GM19239 (cell line): ENCODE data around the gene GAK.

Experiments
- DNase-seq: peaks from one replicate; pipeline ENCODE4 v3.0.0; 2011; ENCODE audit warnings: low spot score; ENCODE audit not compliant: insufficient read length
- FAIRE-seq: peaks from 2 replicates; lab custom pipeline; 2011; peaks lifted over from hg19 to GRCh38; lab: Jason Lieb, UNC

GAK gene

DNA sequence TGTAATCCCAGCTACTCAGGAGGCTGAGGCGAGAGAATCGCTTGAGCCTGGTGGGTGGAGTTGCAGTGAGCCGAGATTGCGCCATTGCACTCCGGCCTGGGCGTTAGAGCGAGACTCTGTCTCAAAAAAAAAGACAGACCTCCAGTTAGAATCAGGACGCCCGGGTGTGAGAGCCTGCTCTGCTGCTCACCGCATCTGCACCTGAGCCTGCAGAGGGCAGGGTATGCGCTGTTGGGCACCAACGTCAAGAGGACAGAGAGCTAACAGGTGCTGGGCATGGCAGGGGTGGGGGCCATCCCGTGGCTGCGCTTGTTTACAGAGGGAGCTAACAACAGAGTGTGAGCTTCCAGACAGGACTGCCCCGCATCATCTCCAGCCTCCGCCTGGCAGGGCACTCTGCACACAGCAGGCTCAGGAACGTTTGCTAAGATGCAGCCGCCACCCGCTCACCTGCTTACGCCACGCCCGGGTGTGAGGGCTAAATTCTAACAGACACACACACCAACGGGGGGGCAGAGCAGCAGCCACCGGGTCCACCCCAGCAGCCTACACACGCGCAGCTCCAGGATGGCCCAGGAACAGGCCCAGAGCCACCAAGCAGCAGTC, 56.2 kb downstream of the GAK start:
- no peak for DNase-seq
- no peak for FAIRE-seq

- FAIRE-seq (no peak), DNase-seq (no peak)
Observed at GRCh38 chr4:874971-875817, 56.9 kb downstream of the GAK start.

- no peak for DNase-seq
- no peak for FAIRE-seq
Observed at GRCh38 chr4:874056-874455, 58.1 kb downstream of the GAK start.

GRCh38 chr4:872241-872981, 59.7 kb downstream of the GAK start:
- FAIRE-seq, result no peak
- no peak for DNase-seq

GRCh38 chr4:871484-871883, 60.6 kb downstream of the GAK start:
- no peak for FAIRE-seq
- DNase-seq, result no peak

GRCh38 chr4:870951-871350, 61.2 kb downstream of the GAK start:
- FAIRE-seq, result no peak
- DNase-seq, result no peak

DNA sequence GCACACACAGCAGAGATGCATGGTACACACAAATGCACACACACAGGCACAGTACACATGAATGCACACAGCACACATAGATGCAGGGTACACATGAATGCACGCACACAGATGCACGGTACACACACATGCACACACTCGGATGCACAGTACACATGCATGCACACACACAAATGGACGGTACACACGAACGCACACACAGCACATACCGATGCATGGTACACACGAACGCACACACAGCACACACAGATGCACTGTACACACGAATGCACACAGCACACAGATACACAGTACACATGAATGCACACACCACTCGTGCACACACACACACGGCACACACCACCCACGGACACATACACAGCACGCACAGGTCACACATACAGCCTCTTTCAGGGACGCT, 62.3 kb downstream of the GAK start:
- FAIRE-seq, result no peak
- DNase-seq, result no peak

DNA sequence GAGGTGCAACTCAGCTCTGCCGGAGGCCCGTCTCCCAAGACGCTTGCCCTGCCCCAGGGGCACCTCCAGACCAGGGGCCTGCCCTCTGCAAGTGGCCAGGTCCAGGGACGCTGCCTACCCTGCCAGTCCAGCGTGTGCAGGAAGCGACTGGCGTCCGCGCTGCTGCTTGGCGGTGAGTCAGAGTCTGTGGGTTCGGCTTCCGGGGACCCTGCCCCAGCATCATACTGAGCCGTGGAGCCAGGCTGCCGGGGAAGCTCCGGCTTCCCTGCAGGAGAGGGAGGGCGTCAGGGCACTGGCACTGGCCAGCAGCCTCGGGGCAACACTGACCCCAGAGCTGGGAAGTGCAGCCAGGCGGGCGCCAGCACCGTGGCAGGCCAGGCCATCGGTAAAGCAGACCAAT, 63.7 kb downstream of the GAK start:
- FAIRE-seq (no peak), DNase-seq (no peak)

DNA sequence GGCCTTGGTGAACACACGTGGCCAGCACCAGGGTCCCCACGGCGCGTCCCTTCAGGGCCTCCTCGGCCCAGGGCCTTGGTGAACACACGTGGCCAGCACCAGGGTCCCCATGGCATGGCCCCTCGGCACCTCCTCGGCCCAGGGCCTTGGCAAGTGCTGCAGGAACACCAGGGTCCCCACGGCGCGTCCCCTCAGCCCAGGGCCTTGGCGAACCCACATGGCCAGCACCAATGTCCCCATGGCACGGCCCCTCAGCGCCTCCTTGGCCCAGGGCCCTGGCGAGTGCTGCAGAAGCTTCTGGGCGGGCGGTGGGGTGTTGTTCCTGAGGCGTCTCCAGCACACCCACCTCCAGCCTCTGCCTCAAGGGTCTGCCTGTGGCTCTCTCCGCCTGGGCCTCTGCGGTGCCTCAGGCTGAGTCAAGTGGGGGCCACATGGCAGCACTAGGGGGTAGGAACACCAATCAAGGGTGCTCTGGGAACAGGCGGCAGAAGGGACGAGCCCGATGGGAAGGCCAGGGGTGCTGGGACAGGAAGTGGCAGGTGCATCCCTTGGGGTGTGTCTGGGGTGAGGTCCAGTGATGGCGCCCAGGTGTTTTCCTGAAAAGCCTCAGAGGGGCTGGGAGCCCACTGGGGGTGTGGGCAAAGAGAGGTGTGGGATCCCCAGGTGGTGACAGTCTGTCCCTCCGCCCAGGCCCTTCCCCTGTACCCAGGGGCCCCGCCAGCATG, 64.4 kb downstream of the GAK start:
- DNase-seq, result no peak
- no peak for FAIRE-seq

GRCh38 chr4:866761-867390, 65.2 kb downstream of the GAK start:
- FAIRE-seq (no peak), DNase-seq (no peak)

DNA sequence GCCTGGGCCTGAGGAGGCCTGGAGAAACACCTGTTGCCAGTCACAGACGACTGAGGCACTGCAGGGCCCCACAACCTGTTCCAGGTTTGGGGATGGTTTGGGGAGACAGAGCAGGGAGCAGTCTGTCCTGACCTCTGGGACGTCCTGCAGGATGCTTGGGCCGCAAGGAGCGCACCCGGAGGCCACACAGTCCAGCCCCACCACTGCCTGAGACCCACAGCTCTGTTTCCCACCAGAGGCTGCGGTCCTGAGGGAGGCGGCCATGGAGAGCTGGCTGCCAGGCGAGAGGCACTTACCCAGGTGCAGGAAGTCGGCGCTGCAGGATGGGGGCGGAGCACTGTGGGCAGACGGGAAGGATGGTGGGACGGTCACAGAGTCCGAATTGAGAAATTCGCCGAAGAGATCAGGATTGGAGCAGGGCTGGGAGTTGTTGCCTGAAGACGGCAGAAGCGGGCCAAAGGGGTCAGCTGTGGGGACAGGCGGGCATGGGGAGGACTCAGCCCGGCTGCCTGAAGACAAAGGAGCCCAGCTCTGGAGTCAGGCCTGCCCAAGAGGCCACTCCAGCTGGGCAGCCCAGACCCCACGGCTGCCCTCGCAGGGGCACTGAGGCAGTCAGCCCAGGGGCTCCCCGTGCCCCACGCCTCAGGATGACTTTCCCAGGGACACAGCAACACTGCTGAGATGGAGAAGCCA, 65.9 kb downstream of the GAK start:
- DNase-seq, result no peak
- no peak for FAIRE-seq

- FAIRE-seq (no peak), DNase-seq (no peak)
Observed at GRCh38 chr4:865572-865971, 66.5 kb downstream of the GAK start.

DNA sequence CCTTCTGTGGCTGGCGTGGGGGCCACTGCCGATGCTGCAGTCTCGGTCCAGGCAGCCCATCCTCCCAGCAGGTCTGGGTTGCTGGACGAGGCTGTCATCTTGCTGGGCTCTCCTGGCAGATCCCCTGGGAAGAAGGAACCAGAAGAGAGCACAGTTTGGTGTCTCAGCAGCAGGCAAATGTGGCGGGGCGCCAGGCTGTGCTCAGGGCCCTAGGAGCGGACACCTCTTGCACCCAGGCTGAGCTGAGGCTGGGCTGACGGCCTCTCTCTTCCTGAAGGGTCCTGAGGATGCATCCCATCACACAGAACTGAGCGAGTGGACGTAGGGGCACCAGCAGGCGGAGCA, 67.0 kb downstream of the GAK start:
- FAIRE-seq, result no peak
- no peak for DNase-seq

- FAIRE-seq (no peak), DNase-seq (no peak)
Observed at GRCh38 chr4:864456-865120, 67.5 kb downstream of the GAK start.

DNA sequence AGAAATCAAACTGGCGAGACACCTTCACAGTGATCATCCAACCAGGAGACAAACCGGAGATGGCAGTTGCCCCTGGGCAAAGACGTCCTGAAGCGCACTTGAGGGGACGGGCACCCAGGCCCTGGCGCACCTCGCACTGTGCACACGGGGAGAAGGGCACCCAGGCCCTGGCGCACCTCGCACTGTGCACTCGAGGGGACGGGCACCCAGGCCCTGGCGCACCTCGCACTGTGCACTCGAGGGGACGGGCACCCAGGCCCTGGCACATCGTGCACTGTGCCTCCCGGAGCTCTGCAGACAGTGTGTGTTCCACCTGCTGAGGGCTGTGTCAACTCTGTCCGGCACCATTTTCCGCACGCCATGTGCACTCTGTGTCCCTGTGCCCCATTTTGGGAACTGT, 71.6 kb downstream of the GAK start:
- FAIRE-seq, result no peak
- no peak for DNase-seq

GRCh38 chr4:859496-859895, 72.6 kb downstream of the GAK start:
- DNase-seq (no peak), FAIRE-seq (no peak)

- FAIRE-seq (no peak), DNase-seq (no peak)
Observed at GRCh38 chr4:858831-859451, 73.2 kb downstream of the GAK start.

GRCh38 chr4:858041-858481, 74.1 kb downstream of the GAK start:
- no peak for FAIRE-seq

GRCh38 chr4:857461-857860, 74.7 kb downstream of the GAK start:
- FAIRE-seq, result no peak

More at GRCh38 chr4:858041-858481, 74.1 kb downstream of the GAK start:
- DNase-seq, result no peak

More at GRCh38 chr4:857461-857860, 74.7 kb downstream of the GAK start:
- DNase-seq, result no peak
